Esophagus squamous epithelium (tissue), 4 donors: ENCODE measurements around the gene SPRR4.
"Not testable (repeated sequence)": the region's sequence is repeated elsewhere in the genome, so short reads cannot be mapped to it uniquely, and the experiment has no call there.

Experiments used
- CTCF ChIP-seq, 6 experiments: fragments of 450-650 bp in 4 of 6; fragments of 200-600 bp in 2 of 6; sonication (generic) in 2 of 6; IDR thresholded peaks; one replicate each; pipeline ENCODE4 v1.5.1; 2016 to 2019; ENCODE audit warnings: antibody characterized with exemption in 6 of 6, mild to moderate bottlenecking in 4 of 6, moderate library complexity in 4 of 6
- POLR2A ChIP-seq, 4 donors: fragments of 450-650 bp; IDR thresholded peaks; one replicate each; pipeline ENCODE4 v1.6.1; 2017; ENCODE audit warnings: antibody characterized with exemption in 4 of 4, mild to moderate bottlenecking in 4 of 4, moderate library complexity in 3 of 4

- not testable (repeated sequence) for TF ChIP-seq CTCF, POLR2A (IDR thresholded peaks at IDR 0.05)
Measured at GRCh38 chr1:153011235-153011758, 40.8 kb downstream of the SPRR4 start.
